Epithelial cell of proximal tubule (primary cell): ENCODE measurements around the gene TUT1. TPM values are rescaled to one million over a fixed set of nuclear protein-coding genes. Genes with fewer than 3 reads are reported as not detected.

Experiments
- DNase-seq: peaks from one replicate; pipeline ENCODE4 v3.0.0-alpha.2; 2011; ENCODE audit warnings: low read depth
- H3K4me3 ChIP-seq: 2 replicates; pipeline ENCODE4 v1.5.1; 2011; ENCODE audit warnings: low read depth, mild to moderate bottlenecking, low read length
- CTCF ChIP-seq: conservative IDR thresholded peaks from 2 replicates; pipeline ENCODE4 v1.5.1; 2012; ENCODE audit warnings: low read depth, mild to moderate bottlenecking, low read length
- total RNA-seq: library from RNA; depleted of rRNA; stranded (reverse); fragments of >200 nt; gene quantifications from 2 replicates; pipeline ENCODE4 v1.2.3, GENCODE V29; 2015

The TUT1 gene
- total RNA-seq, 1 donor from 2014 or later: 10.1 TPM

GRCh38 chr11:62547691-62548281 lies 43.5 kb downstream of the TUT1 start:
- no peak for TF ChIP-seq CTCF
- peak overlapping the region; percentile 99 for H3K4me3 ChIP-seq
- DNase-seq: no peak

GRCh38 chr11:62546929-62547625 lies 44.2 kb downstream of the TUT1 start:
- no peak for DNase-seq
- TF ChIP-seq CTCF: no peak
- peak overlapping the region; percentile 99 for H3K4me3 ChIP-seq

GRCh38 chr11:62546244-62546928 lies 44.9 kb downstream of the TUT1 start, which contains the start of gene AHNAK:
Gene AHNAK (minus strand): TSS chr11:62546806. CDS start chr11:62536098, 10,708 bp downstream.
- H3K4me3 ChIP-seq: peak within 1 kb of the TSS; percentile 99
- no peak for DNase-seq
- no peak for TF ChIP-seq CTCF

GRCh38 chr11:62545437-62546243 lies 45.7 kb downstream of the TUT1 start:
- peak; percentile 4 for TF ChIP-seq CTCF
- H3K4me3 ChIP-seq: peak overlapping the region; percentile 99
- DNase-seq: no peak

GRCh38 chr11:62544581-62545436 lies 46.5 kb downstream of the TUT1 start:
- no peak for TF ChIP-seq CTCF
- DNase-seq: no peak
- peak overlapping the region; percentile 99 for H3K4me3 ChIP-seq

GRCh38 chr11:62543680-62544444 lies 47.5 kb downstream of the TUT1 start:
- no peak for DNase-seq
- TF ChIP-seq CTCF: no peak
- peak overlapping the region; percentile 99 for H3K4me3 ChIP-seq
